NOMO-1 treated with DMSO at 0.1 percent for 48 hours (cell line): Measurements from ENCODE around the gene ANKRD33.
A peak's percentile ranks its signal among the peaks of the same experiment; 100 is the strongest.

ENCODE experiments used
- DNase-seq: peaks from one replicate; lab custom pipeline; 2025; ENCODE audit not compliant: unreplicated experiment; lab: John Stamatoyannopoulos, UW

The ANKRD33 gene

GRCh38 chr12:51887476-51888315 lies at the start of gene ANKRD33:
Gene ANKRD33, plus strand, starts transcription at chr12:51888103. Its CDS starts 84 bp downstream, at chr12:51888187.
- DNase-seq: no peak

DNA sequence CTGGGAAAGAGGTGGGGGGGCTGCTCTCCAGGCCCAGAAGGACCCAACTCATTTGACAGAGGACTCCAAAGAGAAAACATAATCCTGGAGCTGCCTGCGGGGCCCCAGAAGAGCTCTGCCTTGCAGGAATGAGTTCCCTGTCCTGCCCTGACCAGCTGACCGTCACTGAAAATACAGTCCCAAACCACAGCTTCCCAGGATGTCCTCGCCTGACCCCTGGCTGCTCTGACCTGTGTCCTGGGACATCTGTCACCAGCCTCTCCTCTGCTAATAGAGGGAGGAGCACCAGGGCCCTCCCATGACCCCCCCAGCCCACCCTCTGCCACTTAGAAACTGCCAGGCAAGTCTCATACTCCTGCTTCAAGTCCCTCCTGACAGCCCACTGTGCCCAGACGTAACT lies 49.1 kb upstream of the ANKRD33 start:
- DNase-seq: no peak

DNA sequence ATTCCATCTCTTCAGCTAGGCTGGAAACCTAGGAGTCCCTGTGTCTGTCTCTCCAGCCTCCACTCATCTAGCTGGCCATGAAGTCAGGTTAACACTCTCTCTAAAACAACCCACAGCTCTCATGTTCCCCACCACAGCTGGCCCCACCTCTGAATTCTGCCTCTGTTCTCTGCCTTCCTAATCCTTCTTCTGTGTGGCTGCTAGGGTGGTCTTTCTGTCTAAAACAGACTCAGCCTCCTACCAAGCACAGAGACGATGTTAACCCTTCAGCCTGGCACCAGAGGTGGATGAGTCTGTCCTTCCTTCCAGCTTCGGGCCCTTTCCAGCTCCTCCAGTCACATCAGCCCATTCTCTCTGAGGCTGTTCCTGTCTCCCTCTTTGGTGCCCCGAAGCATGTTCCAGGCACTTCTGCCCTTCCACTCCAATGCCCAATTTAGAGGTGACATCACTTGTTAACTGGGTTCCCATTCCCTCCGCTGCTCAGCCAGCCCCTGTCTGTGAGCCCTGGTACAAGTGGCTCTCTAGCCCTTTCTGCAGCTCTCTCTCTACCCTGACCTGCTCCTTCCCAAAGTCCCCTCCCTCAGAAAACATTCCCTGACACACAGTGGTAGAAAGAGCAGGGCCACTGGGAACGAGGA lies 48.5 kb upstream of the ANKRD33 start:
- DNase-seq: no peak

- DNase-seq: no peak
Observed at GRCh38 chr12:51840966-51841365, 46.9 kb upstream of the ANKRD33 start.

GRCh38 chr12:51841727-51842126 lies 46.2 kb upstream of the ANKRD33 start:
- DNase-seq: no peak

- no peak for DNase-seq
Observed at GRCh38 chr12:51844854-51845253, 43.0 kb upstream of the ANKRD33 start.

DNA sequence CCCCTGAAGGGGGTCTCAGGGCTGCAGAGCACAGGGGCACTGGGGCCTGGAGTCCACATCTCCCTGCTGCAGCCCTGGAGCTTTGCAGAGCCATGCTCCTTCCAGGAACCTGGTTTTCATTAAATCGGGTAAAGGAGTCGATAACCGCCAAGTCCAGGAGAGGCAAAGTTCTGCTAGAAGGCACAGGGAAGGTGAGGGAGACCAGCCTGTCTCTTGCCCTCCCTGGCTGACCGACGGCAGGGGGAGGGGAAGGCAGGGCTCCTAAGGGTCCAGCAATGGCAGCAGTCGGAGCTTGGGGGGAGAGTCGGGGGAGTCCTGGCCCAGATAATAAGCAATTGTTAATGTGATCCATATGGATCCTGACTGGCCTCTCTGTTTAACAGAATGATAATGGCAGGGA lies 42.4 kb upstream of the ANKRD33 start:
- DNase-seq: no peak

DNA sequence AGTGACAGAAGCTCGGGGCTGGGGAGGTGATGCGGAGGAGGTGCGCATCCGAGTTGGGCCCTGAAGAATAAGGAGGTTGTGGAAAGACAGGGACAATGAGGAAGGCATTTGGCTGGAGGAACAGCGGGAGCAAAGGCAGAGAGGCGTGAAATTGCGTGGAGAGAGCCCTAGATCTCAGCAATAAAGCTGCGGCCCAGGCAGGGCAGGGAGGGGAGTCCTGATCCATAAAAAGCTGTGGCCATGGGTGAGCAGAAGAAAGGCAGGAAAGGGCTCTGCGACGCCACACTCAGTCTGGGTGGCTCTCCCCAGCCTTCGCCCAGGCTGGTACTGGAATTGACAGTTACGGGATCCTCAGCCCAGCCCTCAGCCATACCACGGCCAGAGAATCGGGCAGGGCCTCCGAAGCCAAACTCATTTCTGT lies 41.6 kb upstream of the ANKRD33 start:
- DNase-seq: no peak

- DNase-seq: no peak
Observed at GRCh38 chr12:51846911-51847642, 40.8 kb upstream of the ANKRD33 start.

DNA sequence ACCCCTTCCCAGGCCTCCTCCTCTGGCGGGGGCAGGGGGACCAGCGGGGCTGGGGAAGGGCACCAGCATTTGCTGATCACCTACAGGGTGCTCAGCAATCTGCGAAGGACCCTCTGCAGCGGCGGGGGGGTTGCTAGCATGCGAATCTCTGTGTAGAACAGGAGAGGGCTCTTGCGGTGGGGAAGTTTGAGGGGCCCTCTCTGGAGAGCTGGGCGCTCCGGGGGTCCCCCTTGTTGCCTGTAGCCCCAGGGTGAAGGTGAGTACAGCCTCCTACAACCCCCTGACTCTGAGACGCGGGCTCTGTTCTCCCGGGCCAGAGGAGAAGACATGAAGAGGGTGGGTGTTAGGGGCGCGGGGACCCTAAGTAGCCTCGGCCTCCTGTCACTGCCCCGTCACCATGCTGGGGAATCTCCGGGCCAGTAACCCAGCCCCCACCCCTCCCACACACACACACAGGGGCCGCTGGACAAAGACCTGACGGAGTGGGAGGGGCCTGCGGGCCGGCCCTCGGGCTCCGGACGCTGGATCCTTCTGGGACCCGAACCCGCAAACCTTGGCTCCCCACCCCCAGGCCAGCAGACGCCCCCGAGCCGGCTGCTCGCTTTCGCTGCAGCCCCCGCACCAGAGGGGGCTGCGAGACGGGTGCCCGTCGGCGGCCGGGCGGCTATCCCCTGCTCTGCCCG lies 40.1 kb upstream of the ANKRD33 start:
- DNase-seq: no peak

DNA sequence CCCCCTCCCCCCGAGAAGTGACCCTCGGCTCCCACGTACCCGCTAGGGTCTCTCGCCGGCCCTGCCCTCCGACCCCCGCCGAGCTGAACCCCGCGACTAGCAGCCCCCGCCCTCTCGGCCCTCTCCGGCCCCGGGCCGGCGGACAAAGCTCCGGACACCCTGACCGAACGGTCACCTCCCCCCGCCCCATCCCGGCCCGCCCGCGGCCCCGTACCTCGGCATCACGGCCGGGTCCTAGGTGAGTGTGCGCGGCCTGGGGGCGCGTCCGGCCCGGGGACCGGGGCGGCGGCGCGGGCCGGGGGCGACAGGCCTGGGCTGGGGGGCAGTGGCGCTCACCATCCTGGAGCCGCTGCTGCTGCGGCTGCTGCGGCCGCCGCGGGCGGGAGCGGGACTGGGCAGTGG lies 39.6 kb upstream of the ANKRD33 start, which contains the start of gene FIGNL2:
Gene FIGNL2, minus strand, starts transcription at position 393 of the 402 bp plus-strand sequence. CDS start 26,305 bp downstream, outside the sequence.
- DNase-seq: no peak

- peak; percentile 29 for DNase-seq
Observed at GRCh38 chr12:51848841-51849735, 38.8 kb upstream of the ANKRD33 start.

GRCh38 chr12:51850081-51850964 lies 37.6 kb upstream of the ANKRD33 start:
- DNase-seq: no peak

DNA sequence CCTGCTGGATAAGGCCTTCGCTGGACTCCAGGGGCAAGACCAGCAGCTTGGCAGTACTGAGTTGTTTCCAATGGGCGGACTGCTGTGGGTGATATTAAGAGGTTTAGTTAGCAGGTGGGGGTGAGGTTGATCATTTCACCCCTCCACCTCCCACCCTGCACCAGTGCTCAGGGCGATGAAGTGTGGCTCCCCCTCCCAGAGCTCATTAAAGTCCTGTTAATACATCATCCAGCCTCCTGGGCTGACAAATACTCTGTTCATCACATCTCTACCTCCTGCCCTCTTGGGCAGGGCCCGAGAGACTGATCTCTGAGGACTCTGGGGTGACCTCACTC lies 37.0 kb upstream of the ANKRD33 start:
- no peak for DNase-seq

DNA sequence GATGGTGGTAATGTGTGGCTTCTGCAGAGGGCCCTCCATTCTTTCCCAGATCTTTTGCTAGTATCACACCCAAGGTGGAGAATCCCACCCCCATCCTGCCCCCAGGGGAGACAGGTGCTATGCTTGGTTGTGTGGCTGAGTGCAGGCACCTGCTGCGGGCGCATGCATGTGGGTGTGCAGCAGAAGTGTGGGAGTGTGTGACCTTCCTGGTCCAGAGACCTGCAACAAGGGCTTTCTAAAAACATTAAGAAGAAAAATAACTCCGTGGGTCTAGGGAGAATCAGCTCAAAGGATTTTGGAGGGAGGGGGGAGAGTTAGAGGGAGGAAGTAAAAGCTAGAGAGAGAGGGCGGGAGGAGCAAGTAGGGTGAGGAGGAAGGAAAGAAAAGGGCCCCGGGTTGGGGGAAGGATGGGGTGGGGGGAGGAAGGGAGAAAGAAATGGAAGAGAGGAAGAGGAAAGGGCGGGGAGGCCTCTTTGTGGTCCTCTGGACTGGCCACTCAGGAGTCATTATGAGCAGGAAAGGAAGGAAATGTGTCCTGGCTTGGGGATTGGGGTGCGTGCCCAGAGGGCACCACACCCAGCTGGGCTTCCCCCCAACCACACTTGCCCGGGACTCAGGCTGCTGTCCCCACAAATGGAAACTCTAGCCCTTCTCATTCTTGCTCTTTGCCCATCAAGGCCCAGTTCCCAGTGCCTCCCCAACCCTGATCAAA lies 36.3 kb upstream of the ANKRD33 start:
- DNase-seq: peak; percentile 27

DNA sequence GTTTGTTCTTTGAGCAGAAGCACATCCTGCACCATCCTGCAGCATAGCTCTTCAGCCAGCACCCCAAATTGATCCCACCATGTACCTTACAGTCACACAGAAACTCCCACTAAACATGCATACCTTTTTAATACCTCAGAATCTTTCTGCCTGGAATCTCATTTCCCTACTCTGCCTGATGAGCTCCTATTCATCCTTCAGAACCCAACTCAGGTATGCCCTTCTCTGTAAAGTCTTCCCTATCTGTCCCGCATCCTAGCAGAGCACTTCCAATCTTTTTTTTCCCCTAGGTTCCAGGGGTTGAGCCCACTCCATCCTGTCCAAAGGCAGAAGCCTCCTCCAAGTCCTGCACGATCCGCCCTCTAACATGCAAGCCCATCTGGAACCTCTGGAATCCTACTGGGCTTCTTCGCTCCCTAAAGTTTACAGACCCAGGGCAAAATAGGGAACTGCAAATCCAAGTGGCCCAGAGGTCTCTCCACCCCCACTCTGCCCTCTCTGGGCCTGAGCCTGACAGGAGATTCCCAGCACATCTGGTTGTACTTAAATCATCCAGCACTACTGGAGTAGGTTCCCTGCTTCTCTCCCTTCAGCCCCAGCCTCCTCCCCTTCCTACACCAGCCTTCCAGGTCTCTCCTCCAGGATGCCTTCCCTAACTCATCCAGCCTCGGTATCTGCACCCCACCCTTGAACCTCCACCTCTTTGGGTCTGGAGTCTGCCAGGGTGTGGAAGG lies 35.3 kb upstream of the ANKRD33 start:
- DNase-seq: no peak

DNA sequence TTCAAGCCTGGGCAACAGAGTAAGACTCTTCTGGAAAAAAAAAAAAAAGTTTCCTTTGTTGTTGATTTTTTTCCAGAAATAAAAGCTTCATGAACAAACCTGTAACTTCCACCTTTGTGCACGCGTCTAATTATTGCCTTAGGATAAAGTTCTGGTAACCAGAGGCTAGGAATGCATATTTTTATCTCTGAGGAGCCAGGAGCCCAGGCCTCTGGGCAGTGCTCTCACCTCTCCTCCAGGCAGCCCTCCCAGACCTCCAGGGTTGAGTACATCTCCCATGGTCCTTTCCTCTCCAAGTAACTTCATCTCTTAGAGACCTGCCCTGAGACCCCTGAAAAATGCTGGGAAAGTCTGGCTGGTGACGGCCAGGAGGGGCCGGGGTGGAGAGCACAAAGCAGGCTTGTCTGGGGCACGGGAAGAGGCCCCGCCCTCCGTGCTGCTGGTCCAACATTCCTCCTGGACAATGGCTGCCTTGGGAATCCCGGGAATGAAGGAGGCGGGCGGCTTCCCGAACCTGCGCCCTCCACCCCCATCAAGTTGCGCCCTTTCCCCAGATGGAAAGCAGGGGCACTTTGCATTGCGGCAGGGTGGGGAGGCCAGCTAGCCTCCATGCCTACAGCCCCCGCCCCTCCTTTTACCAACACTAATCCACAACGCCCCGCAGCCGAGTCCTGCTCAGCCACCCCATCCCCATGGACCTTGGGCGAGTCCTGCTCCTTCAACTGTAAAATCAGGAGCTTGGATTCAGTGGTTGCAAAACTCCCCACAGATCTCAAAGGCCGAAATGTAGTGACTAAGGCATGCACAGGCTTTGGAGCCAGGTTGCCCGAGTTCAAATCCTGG lies 32.1 kb upstream of the ANKRD33 start:
- no peak for DNase-seq
